Stimulated activated CD4-positive, alpha-beta T cell treated with anti-CD3 and anti-CD28 coated beads, TNF-alpha, amount 100 ng/mL, for 1 hour (primary cell): Measurements from ENCODE around the gene NOXA1.
"Not testable (repeated sequence)": the region's sequence is repeated elsewhere in the genome, so short reads cannot be mapped to it uniquely, and the experiment has no call there.

ENCODE experiments used
- DNase-seq, 3 donors: peaks; one replicate each; pipeline ENCODE4 v3.0.0-alpha.2; 2020; ENCODE audit warnings: low read depth in 3 of 3, low spot score in 1 of 3

Gene NOXA1, protein sequence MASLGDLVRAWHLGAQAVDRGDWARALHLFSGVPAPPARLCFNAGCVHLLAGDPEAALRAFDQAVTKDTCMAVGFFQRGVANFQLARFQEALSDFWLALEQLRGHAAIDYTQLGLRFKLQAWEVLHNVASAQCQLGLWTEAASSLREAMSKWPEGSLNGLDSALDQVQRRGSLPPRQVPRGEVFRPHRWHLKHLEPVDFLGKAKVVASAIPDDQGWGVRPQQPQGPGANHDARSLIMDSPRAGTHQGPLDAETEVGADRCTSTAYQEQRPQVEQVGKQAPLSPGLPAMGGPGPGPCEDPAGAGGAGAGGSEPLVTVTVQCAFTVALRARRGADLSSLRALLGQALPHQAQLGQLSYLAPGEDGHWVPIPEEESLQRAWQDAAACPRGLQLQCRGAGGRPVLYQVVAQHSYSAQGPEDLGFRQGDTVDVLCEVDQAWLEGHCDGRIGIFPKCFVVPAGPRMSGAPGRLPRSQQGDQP

DNA sequence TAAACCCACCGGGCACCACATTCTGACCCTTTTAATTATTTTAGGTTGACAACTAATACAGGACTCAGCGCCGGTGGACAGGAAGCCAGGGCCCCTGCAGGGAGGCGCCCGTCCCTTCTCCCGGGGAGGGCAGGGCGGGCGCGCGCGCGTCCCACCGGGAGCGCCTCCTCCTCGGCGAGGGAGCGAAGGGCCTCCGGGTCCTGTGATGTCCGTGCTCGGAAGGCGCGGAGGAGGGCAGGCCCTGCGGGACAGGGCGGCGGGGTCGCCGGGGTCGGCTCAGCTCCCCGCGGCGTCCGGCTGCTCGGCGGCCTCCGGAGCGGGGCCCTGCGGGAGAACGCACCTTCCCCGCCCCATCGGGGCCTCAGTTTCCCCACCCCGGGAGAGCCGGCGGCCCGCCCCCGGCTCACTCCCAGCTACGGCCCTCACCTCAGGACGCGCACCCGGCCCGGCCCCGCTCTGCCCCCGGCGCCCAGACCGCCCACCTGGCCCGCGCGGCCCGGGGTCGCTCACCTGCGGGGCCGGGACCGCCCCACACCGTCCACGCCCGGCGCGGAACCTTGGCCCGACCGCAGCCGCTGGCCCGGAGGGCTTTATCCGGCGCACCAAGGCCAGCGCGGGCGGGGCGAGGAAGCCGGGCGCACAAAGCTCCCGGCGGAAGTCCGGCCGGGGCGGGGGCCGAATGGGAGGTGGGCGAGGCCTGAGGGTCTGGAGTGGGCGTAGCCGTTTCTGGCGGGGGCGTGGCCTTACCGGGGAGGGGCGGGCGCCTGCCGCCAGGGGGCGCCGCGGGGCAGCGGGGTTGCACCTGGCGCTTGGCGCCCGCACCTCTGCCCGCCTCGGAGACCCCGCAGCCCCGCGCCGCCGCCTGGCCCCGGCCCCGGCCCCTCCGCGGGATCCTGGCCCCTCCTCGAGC lies at the start of gene NOXA1, which contains the start of gene EXD3:
Gene NOXA1, plus strand, starts transcription at position 790 of the 910 bp plus-strand sequence. CDS start 137 bp downstream, outside the sequence.
Gene EXD3, minus strand, starts transcription at position 559 of the 910 bp plus-strand sequence. CDS start 27,805 bp downstream, outside the sequence.
- DNase-seq, result peak; percentile 93 to 96 (median 93)

DNA sequence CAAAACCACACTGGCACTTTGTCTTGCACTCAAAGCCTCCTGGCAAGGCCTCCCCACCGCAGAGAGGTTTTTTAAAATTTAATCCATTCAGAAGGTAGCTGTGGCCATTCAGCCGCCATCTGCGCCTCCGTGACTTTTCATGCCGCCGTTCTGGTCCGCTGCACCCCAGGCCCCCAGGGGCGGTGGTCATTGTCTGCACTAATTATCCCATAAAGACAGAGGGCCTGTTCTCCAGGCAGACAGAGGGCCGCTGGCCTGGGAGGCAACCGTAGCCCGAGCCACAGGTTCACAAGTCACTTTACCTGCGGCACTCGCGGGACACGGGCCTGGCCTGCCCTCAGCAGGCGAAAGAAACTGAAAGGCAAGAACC lies 49.6 kb upstream of the NOXA1 start:
- DNase-seq, result no peak

DNA sequence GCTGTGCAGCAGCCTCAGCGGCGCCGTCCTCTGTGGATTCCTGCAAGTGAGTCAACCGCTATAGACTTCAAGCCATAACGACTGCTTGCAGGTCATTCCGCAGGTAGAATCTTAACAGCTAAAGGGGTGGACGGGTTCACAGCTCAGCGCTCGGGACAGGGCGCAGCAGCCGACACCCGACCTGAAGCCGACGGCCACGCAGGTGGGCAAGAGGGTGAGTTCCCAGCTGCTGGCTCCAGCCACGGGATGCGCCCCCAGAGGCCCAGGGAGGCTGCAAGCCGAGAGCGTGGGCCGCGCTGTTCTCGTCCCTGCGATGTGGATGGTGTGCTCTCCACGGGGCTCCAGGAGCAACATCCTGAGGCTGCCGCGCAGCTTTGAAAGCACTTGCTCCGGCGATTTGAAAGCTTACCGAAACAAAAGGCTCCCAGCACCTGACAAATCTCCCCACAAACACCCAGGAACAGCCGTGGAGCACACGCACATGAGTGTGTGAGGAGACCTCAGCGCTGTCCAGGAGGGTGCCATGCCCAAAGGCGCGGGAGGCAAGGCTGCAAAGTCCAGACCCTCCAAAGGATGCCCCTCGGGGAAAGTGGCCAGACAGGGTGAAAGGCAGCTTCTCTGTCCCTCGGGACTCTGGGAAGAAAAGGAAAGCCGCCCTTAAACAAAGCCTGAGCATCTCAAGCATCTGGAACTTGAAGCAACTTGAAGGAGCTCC lies 48.9 kb upstream of the NOXA1 start:
- no peak for DNase-seq

DNA sequence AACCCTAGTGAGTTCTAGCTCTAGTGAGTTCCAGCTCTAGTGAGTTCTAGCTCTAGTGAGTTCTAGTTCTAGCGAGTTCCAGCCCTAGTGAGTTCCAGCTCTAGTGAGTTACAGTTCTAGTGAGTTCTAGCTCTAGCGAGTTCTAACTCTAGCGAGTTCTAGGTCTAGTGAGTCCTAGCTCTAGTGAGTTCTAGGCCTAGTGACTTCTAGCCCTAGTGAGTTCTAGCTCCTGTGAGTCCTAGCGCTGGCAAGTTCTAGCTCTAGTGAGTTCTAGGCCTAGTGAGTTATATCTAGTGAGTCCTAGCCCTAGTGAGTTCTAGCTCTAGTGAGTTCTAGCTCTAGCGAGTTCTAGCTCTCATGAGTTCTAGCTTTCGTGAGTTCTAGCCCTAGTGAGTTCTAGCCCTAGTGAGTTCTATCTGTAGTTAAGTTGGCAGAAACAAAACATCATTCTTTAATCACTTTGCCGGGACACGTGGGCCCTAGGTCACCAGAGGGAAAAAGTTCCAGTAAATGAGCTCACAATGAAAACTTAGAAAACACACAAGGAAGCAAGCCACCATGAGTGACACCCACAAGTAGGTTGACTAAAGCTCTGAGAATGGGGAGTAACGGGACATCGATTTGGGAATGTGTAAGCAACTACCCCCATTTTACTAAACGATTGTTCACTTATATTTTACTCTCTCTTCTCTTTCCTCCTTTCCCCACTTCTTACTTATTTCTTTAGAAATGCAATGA lies 47.7 kb upstream of the NOXA1 start:
- no peak for DNase-seq

DNA sequence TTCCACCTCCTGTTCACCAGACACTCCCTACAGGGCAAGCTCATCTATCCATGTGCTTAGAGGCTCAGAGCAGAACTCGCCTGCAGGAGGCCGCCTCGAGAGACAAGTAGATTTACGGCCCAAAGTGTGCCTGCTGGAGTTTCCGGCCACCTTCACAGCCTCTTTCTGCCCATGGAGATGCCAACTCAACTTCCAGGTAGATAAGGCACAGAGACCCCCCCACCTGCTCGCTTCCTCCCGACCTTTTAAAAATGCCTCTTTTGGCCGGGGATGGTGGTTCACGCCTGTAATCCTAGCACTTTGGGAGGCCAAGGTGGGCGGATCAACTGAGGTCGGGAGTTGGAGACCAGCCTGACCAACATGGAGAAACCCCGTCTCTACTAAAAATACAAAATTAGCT lies 46.8 kb upstream of the NOXA1 start:
- no peak for DNase-seq

DNA sequence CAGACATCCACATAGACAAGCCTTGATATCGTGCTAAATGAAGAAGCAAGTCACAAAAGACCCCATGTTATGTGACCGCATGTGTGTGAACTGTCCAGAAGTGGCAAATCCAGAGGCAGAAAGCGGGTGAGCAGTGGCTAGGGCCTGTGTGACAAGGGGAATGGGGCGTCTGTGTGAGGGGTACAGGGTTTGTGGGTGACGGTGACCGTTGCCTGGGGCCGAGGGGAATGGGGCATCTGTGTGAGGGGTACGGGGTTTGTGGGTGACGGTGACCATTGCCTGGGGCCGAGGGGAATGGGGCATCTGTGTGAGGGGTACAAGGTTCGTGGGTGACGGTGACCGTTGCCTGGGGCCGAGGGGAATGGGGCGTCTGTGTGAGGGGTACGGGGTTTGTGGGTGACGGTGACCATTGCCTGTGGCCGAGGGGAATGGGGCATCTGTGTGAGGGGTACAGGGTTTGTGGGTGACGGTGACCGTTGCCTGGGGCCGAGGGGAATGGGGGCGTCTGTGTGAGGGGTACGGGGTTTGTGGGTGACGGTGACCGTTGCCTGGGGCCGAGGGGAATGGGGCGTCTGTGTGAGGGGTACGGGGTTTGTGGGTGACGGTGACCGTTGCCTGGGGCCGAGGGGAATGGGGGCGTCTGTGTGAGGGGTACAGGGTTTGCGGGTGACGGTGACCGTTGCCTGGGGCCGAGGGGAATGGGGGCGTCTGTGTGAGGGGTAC lies 44.3 kb upstream of the NOXA1 start:
- not testable (repeated sequence) for DNase-seq

DNA sequence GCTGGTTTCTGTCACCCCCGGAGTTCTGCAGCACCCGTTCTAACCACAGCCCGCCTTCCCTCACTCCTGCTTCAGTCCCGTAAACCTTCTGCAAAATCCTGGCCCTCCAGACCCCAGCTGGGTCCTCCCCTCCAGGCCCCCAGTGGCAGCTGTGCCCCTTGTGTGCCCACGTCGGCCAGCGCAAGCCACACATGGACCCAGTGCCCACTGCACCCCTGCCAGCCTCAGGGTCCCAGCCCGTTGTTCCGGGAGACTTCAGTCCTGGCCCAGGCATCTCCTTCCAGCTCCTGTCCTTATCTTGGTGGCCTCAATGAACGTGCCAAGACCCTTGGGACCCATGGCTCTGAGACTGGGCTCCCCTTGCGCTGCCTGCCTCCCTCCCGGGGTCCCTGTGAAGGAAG lies 43.4 kb upstream of the NOXA1 start:
- no peak for DNase-seq

DNA sequence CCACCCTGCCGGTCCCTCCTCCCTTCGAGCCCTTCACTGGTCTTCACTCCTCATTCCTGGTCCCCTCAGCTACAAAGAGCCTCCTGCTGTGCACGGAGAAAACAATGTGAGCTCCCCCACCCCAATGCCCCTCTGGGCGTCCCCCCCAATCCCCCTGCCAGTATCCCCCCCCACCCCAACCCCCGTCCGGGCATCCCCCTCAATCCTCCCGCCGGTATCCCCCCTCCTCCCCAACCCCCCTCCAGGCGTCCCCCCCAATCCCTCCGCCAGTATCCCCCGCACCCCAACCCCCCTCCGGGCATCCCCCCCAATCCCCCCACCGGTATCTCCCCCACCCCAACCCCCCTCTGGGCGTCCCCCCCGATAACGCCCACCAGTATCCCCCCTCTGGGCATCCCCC lies 43.0 kb upstream of the NOXA1 start:
- DNase-seq, result no peak

DNA sequence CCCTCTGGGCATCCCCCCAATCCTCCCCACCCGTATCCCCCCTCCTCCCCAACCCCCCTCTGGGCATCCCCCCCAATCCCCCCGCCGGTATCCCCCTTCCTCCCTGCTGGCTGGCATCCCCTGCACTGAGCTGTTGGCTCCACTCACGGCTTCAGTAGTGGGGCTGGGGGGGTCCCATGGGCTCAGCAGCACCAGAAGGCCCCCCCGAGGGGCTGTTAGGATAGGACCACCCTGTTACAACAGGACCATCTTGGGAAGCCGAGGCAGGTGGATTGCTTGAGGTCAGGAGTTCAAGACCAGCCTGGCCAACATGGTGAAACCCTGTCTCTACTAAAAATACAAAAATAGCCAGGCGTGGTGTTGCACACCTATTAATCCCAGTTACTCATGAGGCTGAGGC lies 42.6 kb upstream of the NOXA1 start:
- no peak for DNase-seq

DNA sequence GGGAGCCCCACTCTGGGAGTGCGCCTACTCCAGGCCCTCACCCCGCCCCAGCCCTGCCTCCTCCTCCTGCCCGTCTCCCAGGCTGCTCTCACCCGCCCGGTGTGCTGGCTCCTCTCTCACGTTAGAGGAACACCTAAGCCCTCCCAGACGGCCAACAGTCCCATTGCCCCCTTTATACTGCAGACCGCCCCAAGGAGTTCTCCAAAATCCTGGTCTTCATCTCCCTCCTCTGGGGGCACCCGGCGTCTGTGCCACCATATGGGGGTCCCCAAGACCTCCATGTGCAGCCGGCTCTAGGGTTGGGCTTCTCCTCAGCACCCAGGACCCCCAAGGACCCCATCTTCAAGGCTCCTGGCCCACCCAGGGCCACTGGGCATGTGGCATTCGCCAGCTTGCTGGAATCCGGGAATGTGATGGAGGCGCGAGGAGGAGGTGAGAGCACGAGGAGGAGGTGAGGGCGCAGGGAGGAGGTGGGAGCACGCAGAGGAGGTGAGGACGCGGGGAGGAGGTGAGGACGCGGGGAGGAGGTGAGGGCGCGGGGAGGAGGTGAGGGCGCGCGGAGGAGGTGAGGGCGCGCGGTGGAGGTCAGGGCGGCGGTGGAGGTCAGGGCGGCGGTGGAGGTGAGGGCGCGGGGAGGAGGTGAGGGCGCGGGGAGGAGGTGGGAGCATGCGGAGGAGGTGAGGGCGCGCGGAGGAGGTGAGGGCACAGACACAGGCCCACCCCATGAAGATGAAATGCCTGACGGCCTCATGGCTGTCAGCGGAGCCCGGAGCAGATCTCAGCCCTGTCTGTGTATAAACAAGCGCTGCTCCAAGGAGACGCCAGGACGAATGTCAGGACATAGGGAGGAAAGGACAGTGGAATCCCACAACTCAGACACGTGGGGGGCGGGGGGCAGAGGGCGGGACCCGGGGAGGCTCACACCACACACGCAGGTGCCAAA lies 41.4 kb upstream of the NOXA1 start:
- DNase-seq, result no peak

DNA sequence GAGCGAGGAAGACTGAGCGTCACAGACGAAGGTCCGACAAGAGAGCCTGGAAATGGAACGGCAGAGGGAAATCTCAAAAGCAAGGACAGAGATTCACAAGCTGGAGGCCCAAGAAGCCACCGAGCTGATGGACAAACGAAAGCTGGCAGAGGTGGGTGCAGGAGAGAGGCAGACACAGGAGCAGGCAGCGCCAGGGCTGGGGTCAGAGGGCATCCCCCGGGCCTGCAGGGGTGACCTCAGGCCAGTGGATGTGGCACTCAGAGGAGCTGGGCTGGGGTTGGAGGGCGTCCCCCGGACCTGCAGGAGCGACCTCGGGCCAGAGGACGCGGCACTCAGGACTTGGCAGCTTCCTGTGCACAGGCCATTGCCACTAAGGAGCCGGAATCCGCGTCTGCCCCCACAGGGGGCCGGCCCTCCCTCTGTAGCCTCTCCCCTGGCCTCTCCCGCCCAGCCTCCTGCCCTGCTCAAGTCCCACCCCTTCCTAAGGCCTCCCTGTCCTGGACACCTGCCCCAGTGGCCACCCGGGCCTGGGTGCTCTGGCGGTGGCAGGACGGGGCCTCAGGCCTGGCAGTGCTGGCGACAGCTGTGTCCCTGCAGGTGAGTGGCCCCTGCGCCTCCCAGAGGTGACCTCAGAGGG lies 40.6 kb upstream of the NOXA1 start:
- no peak for DNase-seq

DNA sequence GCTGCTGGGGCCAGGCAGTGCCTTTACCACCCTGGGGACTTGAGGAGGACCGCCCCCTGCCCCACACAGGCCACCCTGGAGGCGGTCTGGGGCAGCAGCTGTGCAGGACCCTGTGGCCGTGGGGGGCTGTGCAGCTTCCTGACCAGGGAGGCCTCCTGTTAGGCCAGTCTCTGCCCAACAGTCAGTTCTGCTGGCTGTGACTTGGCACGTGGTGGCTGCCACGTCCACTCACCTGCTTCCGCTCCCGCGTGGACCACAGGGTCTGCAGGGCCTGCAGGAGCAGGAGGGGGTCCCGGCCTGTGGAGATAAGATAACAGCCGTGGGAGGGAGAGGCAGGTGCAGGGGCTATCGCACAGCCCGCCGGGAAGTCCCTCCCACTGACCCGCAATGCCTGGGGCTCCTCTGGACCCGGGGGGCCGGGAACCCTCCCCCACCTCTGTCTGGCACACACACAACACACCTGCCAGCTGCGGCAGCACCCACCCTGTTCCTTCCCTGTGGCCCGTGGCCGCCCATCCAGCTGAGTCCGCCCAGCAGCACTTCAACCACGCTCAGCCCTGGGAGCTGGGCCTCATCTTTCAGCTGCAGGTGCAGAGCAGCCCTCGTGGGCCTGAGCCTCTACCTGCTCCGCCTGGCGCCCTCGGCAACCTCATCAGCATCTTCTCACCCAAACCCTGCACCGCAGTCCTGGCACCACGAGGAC lies 40.0 kb upstream of the NOXA1 start:
- no peak for DNase-seq

DNA sequence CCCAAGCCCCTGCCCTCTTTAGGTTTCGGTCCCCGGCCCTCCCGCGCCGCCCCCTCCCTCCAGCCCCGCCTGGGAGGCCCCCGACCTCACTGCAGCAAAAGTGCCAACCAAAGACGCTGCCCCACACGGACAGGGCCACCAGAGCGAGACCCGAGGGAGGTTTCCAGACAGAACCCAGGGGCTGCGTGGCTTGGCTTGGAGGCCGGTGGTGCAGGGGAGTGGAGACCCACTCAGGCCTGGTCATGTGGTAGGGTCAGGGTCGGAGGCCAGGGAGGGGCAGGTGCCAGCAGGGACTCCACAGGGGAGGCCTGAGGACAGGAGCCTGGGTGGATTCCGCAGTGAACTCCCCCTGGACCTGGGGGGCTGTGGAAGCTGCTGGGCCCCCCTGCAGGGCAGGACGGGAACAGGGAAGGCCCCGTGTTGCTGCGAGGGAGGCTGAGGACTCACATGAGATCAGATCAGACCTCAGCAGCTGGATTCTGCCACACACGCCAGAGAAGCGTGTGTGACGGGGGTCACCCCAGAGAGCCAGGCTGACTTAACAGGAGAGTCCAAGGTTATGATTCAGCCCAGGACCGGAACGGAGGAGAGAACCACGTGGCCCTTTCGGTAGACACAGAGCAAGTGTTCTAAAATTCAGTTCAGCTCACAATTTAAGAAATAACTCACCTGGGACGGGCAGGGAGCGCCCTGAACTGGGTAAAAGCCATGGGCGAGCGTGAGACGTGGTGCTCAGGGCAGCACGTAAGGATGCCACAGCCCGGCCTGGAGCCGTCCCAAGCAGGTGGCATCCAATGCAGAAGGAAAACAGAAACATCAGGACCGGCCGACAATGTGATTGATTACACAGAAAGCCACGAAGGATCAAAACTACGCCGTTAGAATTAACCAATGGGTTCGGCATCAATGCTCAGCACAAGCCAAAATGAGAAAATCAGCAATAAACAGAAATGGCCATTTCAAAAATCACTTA lies 39.1 kb upstream of the NOXA1 start:
- no peak for DNase-seq

DNA sequence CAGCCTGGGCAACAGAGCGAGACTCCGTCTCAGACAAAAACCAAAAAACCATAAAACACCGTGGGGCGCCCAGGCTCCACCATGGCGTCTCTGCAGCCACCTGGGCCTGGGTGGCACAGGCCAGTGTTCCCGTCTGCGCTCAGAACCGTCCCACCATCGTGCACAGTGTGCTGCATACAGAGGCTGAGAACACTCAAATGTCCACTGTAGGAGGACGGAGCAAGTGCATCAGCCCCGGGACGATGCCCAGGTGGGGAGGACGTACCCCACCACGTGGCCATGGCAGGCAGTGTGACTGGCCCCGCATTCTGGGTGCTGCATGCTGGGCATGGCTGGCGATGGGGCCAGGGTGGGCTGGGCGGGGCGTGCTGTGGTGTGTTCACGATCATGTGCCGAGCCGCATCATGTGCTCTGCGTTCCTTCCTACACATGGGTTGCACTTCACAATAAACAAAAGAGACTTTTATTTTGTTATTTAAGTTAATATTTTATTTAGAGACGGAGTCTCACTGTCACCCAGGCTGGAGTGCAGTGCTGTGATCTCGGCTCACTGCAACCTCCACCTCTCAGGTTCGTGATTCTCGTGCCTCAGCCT lies 38.0 kb upstream of the NOXA1 start:
- no peak for DNase-seq

DNA sequence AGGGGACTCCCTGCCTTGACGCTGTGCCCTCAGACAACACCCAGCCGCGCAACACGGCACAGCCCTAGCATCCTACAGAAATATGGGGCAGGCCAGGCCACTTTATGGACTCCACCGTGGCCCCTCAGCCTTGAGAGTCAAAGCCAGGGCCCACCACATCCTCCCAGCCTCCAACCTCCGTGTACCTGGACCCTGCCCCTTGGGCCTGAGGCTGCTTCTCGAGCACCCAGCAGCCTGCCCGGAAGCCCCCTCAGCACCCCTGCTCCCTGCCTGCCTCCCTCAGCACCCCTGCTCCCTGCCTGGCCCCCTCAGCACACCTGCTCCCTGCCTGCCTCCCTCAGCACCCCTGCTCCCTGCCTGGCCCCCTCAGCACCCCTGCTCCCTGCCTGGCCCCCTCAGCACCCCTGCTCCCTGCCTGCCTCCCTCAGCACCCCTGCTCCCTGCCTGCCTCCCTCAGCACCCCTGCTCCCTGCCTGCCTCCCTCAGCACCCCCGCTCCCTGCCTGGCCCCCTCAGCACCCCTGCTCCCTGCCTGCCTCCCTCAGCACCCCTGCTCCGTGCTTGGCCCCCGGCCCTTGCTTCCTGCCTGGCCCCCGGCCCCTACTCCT lies 36.6 kb upstream of the NOXA1 start:
- DNase-seq, result not testable (repeated sequence)
